ENCODE data around the gene MAN1A2. TPM values are rescaled to one million over a fixed set of nuclear protein-coding genes. Genes with fewer than 3 reads are reported as not detected.

The MAN1A2 gene
- total RNA-seq, 4 donors from 2014 or later, result 36.9 to 65.4 (median 42.3) TPM

GRCh38 chr1:117534995-117535467 is 167.8 kb downstream of the MAN1A2 start:
- TF ChIP-seq, protein P1, sequence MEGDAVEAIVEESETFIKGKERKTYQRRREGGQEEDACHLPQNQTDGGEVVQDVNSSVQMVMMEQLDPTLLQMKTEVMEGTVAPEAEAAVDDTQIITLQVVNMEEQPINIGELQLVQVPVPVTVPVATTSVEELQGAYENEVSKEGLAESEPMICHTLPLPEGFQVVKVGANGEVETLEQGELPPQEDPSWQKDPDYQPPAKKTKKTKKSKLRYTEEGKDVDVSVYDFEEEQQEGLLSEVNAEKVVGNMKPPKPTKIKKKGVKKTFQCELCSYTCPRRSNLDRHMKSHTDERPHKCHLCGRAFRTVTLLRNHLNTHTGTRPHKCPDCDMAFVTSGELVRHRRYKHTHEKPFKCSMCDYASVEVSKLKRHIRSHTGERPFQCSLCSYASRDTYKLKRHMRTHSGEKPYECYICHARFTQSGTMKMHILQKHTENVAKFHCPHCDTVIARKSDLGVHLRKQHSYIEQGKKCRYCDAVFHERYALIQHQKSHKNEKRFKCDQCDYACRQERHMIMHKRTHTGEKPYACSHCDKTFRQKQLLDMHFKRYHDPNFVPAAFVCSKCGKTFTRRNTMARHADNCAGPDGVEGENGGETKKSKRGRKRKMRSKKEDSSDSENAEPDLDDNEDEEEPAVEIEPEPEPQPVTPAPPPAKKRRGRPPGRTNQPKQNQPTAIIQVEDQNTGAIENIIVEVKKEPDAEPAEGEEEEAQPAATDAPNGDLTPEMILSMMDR (IDR thresholded peaks at IDR 0.05; ENCODE audit: low read depth), result no peak

DNA sequence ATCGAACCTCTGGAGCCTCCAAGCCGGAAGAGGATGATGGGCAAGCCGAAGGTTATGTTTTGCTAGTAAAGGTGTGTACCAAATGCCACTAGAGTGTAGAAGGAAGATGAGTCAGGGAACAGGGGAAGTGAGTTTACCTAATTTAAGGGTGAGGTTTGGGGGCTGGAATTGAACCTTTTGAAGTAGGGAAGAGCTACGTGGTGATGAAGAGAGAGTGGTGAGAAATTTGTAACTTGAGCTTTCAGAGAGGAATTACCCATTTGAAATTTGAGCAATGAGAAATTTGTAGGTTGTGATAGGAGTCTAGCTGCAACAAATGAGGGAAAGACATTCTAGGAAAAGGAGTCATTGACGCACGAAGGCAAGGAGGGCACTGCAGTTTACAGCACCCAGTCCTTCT is 168.6 kb downstream of the MAN1A2 start:
- TF ChIP-seq, protein P1 (IDR thresholded peaks at IDR 0.05; ENCODE audit: low read depth), result no peak

DNA sequence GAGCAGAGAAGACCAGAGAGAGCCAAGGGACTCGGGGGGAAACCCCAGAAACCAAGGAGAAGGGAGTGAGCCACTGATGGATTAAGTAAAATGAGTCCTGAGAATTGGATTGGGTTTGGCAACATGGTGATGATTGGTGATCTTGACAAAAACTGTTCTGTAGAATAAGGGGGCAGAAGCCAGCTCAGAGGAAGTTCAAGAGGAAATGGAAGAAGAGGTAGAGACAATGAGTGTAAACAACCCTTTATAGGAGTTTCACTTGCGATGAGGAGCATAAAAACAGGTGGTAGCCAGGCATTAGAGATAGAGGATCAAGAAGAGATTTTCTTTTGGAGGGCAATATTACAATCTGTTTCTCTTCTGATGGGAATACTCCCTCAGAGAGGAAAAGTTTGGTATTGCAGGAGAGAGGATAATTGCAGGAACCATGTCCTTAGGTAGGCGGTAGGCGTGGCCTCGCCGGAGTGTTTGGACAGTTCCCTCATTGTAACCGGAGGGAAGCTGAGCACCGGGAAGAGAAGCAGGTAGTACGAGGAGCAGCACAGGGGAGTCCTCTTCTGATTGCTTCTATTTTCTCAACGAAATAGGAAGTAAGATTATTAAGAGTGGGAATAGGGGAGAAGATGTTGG is 170.2 kb downstream of the MAN1A2 start:
- TF ChIP-seq, protein P1 (IDR thresholded peaks at IDR 0.05; ENCODE audit: low read depth), result no peak

DNA sequence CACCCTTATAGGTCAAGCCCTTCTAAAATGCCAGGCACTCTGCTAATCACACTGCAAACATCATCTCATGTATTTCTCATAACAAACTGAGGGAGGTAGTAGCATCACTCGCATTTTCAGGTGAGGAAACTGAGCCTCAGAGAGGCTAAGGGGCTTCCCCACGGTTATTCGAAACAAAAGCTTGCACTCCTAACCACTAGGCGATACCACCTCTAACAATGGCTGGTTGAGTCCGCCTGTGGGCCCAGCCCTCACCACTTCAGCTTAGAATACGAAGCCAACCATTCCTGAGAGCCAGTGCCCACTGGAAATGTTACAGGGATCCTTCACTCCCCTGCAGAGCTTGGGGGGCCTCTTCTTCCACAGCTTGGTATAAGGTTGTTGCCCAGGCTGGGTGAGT is 173.3 kb downstream of the MAN1A2 start:
- TF ChIP-seq, protein P1 (IDR thresholded peaks at IDR 0.05; ENCODE audit: low read depth), result no peak

- TF ChIP-seq, protein P1 (IDR thresholded peaks at IDR 0.05; ENCODE audit: low read depth), result no peak
Observed at GRCh38 chr1:117541003-117541402, 173.8 kb downstream of the MAN1A2 start.

DNA sequence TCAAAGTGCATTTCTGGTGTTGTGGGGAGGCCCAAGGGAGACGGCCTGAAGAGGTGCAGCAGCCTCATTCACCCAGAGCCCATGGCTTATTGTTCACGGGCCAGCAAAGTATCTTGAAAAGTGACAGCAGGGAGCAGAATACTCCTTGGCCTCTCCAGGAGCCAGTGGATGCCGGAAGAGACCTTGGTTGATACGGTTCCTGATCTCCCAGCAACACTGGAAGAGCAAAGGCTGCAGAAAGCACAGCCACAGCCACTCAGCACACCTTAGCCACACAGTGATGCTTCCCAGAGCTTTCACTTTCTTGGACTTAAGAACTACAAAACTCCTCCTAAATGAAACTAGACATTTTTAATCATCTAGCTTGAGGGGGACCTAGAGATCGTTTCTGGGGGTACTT is 174.3 kb downstream of the MAN1A2 start:
- TF ChIP-seq, protein P1 (IDR thresholded peaks at IDR 0.05; ENCODE audit: low read depth), result no peak

DNA sequence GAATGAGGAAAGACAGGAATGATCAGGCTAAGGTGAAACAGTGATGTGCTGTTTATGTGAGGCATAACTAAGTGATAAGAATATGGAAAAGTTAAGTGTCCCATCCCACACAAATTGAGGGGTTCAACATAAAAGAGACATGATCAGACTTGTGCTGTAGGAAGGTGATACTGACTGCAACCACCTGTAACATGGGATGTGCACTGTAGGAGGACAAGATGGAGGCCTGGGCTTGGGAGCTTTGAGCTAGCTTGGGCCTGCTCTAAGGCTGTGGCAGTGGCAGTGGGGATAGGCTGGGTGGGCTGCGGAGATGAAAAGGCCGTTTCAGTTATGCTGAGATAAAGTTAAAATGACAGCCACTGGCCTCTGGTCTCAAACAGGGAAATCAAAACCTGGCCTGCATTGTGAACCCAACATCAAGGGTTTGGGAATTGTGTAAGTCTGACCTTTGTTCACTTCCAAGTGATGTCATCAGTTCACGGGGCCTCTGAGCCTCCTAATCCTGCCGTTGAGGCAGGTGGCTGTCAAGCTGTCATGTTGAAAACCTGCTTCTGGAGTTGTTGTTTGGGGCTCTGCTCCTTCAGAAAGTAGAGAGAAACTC is 177.4 kb downstream of the MAN1A2 start:
- TF ChIP-seq, protein P1 (IDR thresholded peaks at IDR 0.05; ENCODE audit: low read depth), result no peak
